K562 (cell line): ENCODE data around the gene SYVN1. TPM values are rescaled to one million over a fixed set of nuclear protein-coding genes. Genes with fewer than 3 reads are reported as not detected.
A peak's percentile ranks its signal among the peaks of the same experiment; 100 is the strongest.

Experiments
- CXXC5 ChIP-seq: fragments of 250-450 bp; sonication (Bioruptor Pico); IDR thresholded peaks from 2 replicates; pipeline ENCODE4 v1.8.0; 2022; ENCODE audit warnings: inconsistent platforms, mild to moderate bottlenecking, moderate library complexity
- ELF1 ChIP-seq: fragments of 200-800 bp; sonication (Bioruptor generic); IDR thresholded peaks from 2 replicates; pipeline ENCODE4 v1.6.1; 2016; ENCODE audit warnings: missing genetic modification characterization, missing compliant biosample characterization
- ELF2 ChIP-seq: fragments of 250-450 bp; sonication (Bioruptor Pico); IDR thresholded peaks from 2 replicates; pipeline ENCODE4 v1.5.0; 2021; ENCODE audit warnings: mild to moderate bottlenecking
- EP400 ChIP-seq: fragments of 450-650 bp; IDR thresholded peaks from 2 replicates; pipeline ENCODE4 v1.6.1; 2017; ENCODE audit warnings: antibody characterized with exemption, mild to moderate bottlenecking, moderate library complexity
- HNRNPLL ChIP-seq: fragments of 200-400 bp; formaldehyde crosslinking; IDR thresholded peaks from 2 replicates; pipeline ENCODE4 v1.6.1; 2017; ENCODE audit warnings: low read length, low read depth, mild to moderate bottlenecking; ENCODE audit not compliant: poor library complexity, severe bottlenecking
- IRF9 ChIP-seq: fragments of 450-650 bp; IDR thresholded peaks from 2 replicates; pipeline ENCODE4 v1.6.1; 2016; ENCODE audit warnings: missing biosample characterization, missing genetic modification characterization
- MAFF ChIP-seq: IDR thresholded peaks from 2 replicates; pipeline ENCODE4 v1.6.1; 2012; ENCODE audit warnings: low read length, improper control_type of control experiment
- NONO ChIP-seq, 2 experiments: fragments of 200-400 bp in 1 of 2; fragments of 450-650 bp in 1 of 2; formaldehyde crosslinking in 1 of 2; IDR thresholded peaks; 2 replicates each; pipeline ENCODE4 v1.6.1; 2017; ENCODE audit warnings: low read depth in 2 of 2, mild to moderate bottlenecking in 2 of 2, moderate library complexity in 2 of 2, low read length in 1 of 2
- NR2C2 ChIP-seq, 2 experiments: fragments of 200-800 bp in 1 of 2; sonication (Bioruptor generic) in 1 of 2; sonication (generic) in 1 of 2; formaldehyde crosslinking in 1 of 2; IDR thresholded peaks; 2 replicates each; pipeline versions ENCODE4 v1.6.1 to v1.8.0; 2016 to 2022; ENCODE audit warnings: mild to moderate bottlenecking in 1 of 2, missing compliant biosample characterization in 1 of 2, missing genetic modification characterization in 1 of 2, missing genetic modification reagents in 1 of 2
- NRF1 ChIP-seq, 2 experiments: fragments of 450-650 bp; IDR thresholded peaks in 1 of 2; conservative IDR thresholded peaks in 1 of 2; 2 replicates each; pipeline ENCODE4 v1.6.1; 2014; ENCODE audit warnings: mild to moderate bottlenecking in 2 of 2
- POLR2AphosphoS2 ChIP-seq: IDR thresholded peaks from 2 replicates; pipeline ENCODE4 v1.6.1; 2012; ENCODE audit warnings: low read length, improper control_type of control experiment
- RFX1 ChIP-seq: fragments of 450-650 bp; IDR thresholded peaks from 2 replicates; pipeline ENCODE4 v1.6.1; 2016; ENCODE audit warnings: mild to moderate bottlenecking, moderate library complexity
- SAFB2 ChIP-seq: fragments of 200-400 bp; formaldehyde crosslinking; IDR thresholded peaks from 2 replicates; pipeline ENCODE4 v1.6.1; 2018; ENCODE audit warnings: borderline replicate concordance, low read length, low read depth, moderate library complexity; ENCODE audit not compliant: severe bottlenecking
- SPI1 ChIP-seq: IDR thresholded peaks from 2 replicates; pipeline ENCODE4 v1.6.1; 2011; ENCODE audit warnings: low read depth, low read length, control low read depth, borderline replicate concordance
- SRF ChIP-seq, 2 experiments: fragments of 250-450, 450-650 bp in 1 of 2; sonication (Bioruptor Pico) in 1 of 2; sonication (generic) in 1 of 2; formaldehyde crosslinking; IDR thresholded peaks; 2 replicates each; pipeline versions ENCODE4 v1.5.0 to v1.5.1; 2020 to 2022; ENCODE audit warnings: mild to moderate bottlenecking in 1 of 2, missing genetic modification reagents in 1 of 2
- TCF7 ChIP-seq: sonication (generic); IDR thresholded peaks from 2 replicates; pipeline ENCODE4 v1.6.1; 2016; ENCODE audit warnings: antibody characterized with exemption, borderline replicate concordance
- TRIM28 ChIP-seq: fragments of 450-650 bp; IDR thresholded peaks from 2 replicates; pipeline ENCODE4 v1.6.1; 2017
- USF1 ChIP-seq: sonication (generic); formaldehyde crosslinking; IDR thresholded peaks from 2 replicates; pipeline ENCODE4 v1.9.0; 2022; ENCODE audit warnings: mild to moderate bottlenecking, missing genetic modification reagents
- ZBTB33 ChIP-seq: sonication (generic); formaldehyde crosslinking; IDR thresholded peaks from 2 replicates; pipeline ENCODE4 v1.8.1; 2023; ENCODE audit warnings: mild to moderate bottlenecking, missing genetic modification reagents
- ZNF639 ChIP-seq, 2 experiments: fragments of 200-800 bp in 1 of 2; sonication (Bioruptor generic) in 1 of 2; sonication (generic) in 1 of 2; formaldehyde crosslinking in 1 of 2; IDR thresholded peaks in 1 of 2; conservative IDR thresholded peaks in 1 of 2; 2 replicates each; pipeline versions ENCODE4 v1.5.0 to v1.6.1; 2016 to 2020; ENCODE audit warnings: missing compliant biosample characterization in 1 of 2, missing genetic modification characterization in 1 of 2, missing genetic modification reagents in 1 of 2
- ZNF830 ChIP-seq: fragments of 250-450 bp; sonication (Bioruptor Pico); IDR thresholded peaks from 2 replicates; pipeline ENCODE4 v1.5.0; 2021; ENCODE audit warnings: mild to moderate bottlenecking
- polyA plus RNA-seq, 8 experiments: library from polyadenylated mRNA; depleted of rRNA in 4 of 8; stranded (reverse) in 5 of 8; unstranded in 3 of 8; fragments of >200 nt; fragmentation: Nextera tagmentation in 2 of 8; fragmentation: Illumina TruSeq in 1 of 8; extraction: Ambion mirVana in 2 of 8; extraction: Trizol in 1 of 8; gene quantifications; 2 replicates each; pipeline versions ENCODE4 v1.2.1 to v1.2.3, GENCODE V29; 2011 to 2014; ENCODE audit warnings: inconsistent platforms in 1 of 8, missing spikeins in 1 of 8
- total RNA-seq, 7 experiments: library from RNA; depleted of rRNA in 6 of 7; stranded (reverse); fragments of >200 nt in 6 of 7; fragmentation: Illumina TruSeq in 2 of 7; extraction: Trizol in 2 of 7; gene quantifications; 2 replicates each; pipeline versions ENCODE4 v1.2.1 to v1.2.3, GENCODE V29; 2011 to 2021; ENCODE audit warnings: low replicate concordance in 1 of 7

Gene SYVN1
- total and polyA plus RNA-seq, 9 of the 15 experiments (the other 6 are each of a cell fraction or from before 2014, with no cell fraction given): 0.41 to 47.4 (median 9.9) TPM

- TF ChIP-seq NRF1 (conservative IDR thresholded peaks at IDR 0.05 in 1 of 2, IDR thresholded peaks at IDR 0.05 in 1 of 2) (peak; percentile 78 to 80), USF1 (no peak), SPI1 (no peak), NR2C2 (CRISPR knock-in tag; IDR thresholded peaks at IDR 0.05) (peak; percentile 99), NR2C2 (tag; IDR thresholded peaks at IDR 0.05) (peak; percentile 100), ZNF830 (peak; percentile 85; the same call in 1 of the 2 replicates), ELF1 (tag) (peak; percentile 91), NONO (IDR thresholded peaks at IDR 0.05; ENCODE audit: low read depth in 2 of 2, low read length in 1 of 2) (peak in 1 of 2 experiments; percentile 12; a peak in 1 of 4 replicates), SAFB2 (no peak), CXXC5 (CRISPR knock-in tag) (peak; percentile 88), ZBTB33 (CRISPR knock-in tag) (0 out of 2 replicates have a peak, but pooled peaks have one; percentile 27), HNRNPLL (peak; percentile 58), IRF9 (0 out of 2 replicates have a peak, but pooled peaks have one; percentile 53), MAFF (no peak), RFX1 (peak; percentile 93), SRF (CRISPR knock-in tag; IDR thresholded peaks at IDR 0.05) (peak in 1 of 2 experiments; percentile 86; a peak in 3 of 4 replicates), ELF2 (CRISPR knock-in tag) (peak; percentile 69; the same call in 1 of the 2 replicates), POLR2AphosphoS2 (peak; percentile 99), TCF7 (no peak), TRIM28 (no peak), ZNF639 (CRISPR knock-in tag; conservative IDR thresholded peaks at IDR 0.05 in 1 of 2, IDR thresholded peaks at IDR 0.05 in 1 of 2) (peak; percentile 77 to 90; a peak in 2 of 4 replicates), EP400 (peak; percentile 91)
Measured at GRCh38 chr11:65117206-65118096, 16.9 kb downstream of the SYVN1 start, which contains the start of gene ZNHIT2 (continued).
